SH-SY5Y (cell line): ENCODE data around the gene SORCS1.

Experiments used
- GATA2 ChIP-seq: IDR thresholded peaks from 2 replicates; pipeline ENCODE4 v1.6.1; 2011; ENCODE audit warnings: mild to moderate bottlenecking, low read depth, low read length
- GATA3 ChIP-seq: IDR thresholded peaks from 2 replicates; pipeline ENCODE4 v1.6.1; 2011; ENCODE audit warnings: low read depth, mild to moderate bottlenecking, low read length, moderate library complexity

The SORCS1 gene

GRCh38 chr10:107144490-107144889 is 20.0 kb downstream of the SORCS1 start:
- TF ChIP-seq GATA3: no peak
- TF ChIP-seq GATA2: no peak

DNA sequence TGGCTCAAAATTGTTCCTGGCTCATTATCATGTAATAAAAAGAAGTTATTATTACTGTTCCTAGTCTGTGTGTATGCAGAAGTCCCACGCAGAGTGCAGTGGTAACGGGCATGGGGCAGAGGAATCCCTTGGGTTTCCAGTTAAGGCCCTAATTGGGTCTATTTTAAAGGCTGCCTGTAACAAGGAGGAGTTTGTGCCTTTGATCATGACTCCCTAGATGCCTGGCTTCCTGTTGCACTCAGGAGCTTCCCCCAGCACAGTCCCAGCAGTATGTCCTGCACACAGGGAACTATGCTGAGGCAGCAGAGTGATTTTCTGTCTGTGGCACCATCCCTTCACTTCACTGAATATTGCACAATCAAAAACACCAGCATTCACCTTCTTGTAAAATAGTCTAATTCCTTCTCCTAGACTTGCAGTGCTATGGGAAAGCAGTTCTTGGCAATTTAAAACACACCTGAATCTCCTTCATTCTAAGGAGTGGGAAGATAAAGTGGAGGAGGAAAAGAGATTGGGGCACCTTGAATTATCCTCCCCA is 22.9 kb downstream of the SORCS1 start:
- no peak for TF ChIP-seq GATA3
- TF ChIP-seq GATA2: no peak

GRCh38 chr10:107139237-107139636 is 25.3 kb downstream of the SORCS1 start:
- TF ChIP-seq GATA3 (no peak), GATA2 (no peak)

DNA sequence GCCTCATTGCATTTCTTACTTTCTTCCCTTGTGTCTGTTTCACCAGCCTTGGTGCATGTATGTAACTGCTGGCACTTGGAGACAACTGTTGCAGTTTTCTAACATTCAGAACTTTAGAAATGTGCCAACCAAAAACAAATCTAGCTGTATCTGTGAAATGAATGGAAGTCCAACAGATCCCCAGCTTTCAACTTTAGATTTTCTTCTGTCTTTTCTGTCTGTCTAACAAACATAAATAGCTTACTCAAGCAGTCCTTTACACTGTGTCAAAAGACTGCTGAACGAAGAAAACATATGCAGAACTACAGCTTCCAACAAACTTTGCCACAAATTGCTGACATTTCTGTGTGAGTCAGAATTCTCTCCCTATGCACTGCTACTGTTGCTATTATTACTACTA is 30.9 kb downstream of the SORCS1 start:
- TF ChIP-seq GATA3 (no peak), GATA2 (no peak)

- TF ChIP-seq GATA2 (no peak), GATA3 (0 out of 2 replicates have a peak, but pooled peaks have one; percentile 7)
Measured at GRCh38 chr10:107129000-107129399, 35.5 kb downstream of the SORCS1 start.

GRCh38 chr10:107126512-107127065 is 37.9 kb downstream of the SORCS1 start:
- TF ChIP-seq GATA3: no peak
- no peak for TF ChIP-seq GATA2

DNA sequence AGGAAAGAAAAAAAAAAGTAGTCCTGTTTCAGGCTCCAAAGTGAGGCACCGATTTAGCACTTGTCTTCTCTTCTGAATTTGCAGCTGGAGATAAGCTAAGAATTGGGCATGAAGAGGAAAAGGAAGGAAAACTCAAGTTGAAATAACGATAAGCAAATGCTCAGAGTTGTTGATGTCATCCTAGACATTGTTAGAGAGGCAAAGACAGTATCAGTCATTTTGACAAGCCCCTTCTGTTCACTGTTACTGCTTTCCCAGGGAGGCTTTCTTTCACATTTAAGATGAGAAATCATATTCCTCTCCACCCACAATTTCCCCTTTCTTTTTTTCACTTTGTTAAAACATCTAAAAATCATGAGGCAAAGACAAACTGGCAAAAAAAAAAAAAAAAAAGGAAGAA is 41.8 kb downstream of the SORCS1 start:
- TF ChIP-seq GATA3 (no peak), GATA2 (no peak)

DNA sequence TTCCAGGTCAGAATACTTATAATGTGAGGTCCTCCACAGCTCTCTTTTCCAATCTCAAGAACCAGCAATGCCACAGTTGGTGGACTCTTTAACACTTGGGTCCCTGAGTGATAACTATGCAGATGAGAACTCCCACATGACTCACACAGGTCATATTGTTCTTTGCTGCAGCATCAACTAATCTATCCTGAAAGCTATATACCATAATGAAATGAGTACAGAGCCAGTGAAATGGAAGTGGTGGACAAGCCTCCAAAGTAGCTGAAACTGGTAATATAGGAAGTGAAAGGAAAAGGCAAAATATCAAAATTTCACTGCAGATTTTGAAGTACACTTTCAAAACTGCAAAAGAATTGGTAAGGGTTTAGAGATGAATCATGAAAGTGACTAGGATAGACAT is 45.6 kb downstream of the SORCS1 start:
- no peak for TF ChIP-seq GATA3
- no peak for TF ChIP-seq GATA2

DNA sequence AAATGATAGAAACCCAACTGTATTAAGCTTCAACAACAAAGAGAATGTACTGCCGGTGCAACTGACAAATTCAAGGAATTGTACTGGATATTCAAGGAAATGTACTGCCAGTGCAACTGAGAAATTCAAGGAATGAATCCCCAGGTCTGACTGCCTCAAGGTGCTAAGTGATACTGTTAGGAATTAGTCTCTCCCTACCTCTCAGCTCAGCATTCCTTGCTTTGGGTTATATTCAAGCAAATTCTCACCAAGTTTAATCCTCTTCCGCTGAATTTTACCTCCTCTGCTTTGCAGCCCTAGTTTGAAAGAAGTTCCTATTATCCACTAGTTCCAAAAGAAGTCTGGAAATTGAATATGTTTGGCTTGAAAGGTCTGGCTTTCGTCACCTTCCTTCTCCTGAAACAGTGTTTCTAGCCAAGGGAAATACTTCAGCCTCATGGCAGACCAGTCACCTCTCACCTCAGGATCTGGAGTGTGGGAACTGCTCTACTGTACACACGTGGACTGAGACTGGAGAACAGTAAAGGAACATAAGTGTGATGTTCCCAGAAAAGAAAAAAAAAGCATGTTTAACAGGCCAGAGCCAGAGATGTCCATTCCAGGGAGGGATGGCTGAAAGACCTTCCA is 60.4 kb downstream of the SORCS1 start:
- TF ChIP-seq GATA2: no peak
- no peak for TF ChIP-seq GATA3

DNA sequence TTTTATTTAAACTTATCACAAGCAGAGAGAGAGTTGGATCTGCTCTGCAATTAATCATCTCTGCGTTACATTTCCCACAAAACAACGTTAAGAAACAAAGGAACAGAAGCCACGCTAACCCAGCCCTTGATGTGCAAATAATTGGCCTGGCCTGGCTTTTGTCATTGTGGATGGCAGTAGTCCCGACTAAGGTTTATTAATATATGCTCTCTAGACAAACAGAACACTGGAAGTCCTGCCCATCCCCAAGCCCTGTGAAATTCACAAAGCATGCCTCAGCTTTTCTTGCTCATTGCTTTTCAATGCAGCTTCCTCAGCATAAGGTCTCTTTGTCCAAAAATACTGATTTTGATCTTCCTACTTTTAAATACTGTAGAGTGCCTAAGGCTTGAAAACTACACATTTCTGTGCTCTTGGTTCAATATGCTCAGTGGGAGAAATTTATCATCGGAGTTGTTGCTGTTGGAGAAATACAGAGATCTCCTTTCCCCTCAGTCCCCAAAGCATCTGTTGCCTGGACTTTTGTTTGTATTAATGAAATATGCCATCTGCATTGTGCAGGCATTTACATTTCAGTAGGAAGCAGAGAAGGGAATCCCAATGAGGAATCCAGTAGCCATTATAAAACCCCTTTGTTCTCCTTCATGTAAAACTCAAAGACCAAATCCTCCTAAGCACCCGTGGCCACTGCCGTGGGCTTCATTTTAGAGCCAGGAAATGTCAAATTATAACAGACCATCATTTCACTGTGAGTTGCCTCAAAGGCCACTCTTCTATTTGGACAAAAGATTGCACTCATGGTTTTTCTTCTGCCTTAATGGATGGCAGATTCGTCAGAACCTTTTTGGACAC is 61.1 kb downstream of the SORCS1 start:
- TF ChIP-seq GATA3: no peak
- no peak for TF ChIP-seq GATA2

DNA sequence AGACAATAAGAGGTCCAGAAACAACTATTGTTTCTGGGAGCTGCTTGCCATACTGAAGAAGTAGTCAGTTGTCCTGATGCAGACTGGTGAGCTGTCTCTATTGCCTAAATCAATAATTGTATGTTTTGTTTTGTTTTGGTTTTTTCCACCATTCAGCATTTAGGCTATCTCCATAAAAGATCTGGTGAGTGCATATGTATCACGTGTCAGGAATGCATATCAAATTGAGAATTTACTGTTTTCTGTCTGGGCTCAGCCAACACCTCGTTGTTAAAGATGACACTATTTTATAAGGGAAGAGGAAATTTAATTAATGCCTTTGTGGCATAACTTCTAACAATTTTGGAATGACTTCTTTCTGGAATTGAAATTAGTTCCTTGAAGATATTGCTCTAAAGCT is 66.2 kb downstream of the SORCS1 start:
- TF ChIP-seq GATA3 (no peak), GATA2 (no peak)

DNA sequence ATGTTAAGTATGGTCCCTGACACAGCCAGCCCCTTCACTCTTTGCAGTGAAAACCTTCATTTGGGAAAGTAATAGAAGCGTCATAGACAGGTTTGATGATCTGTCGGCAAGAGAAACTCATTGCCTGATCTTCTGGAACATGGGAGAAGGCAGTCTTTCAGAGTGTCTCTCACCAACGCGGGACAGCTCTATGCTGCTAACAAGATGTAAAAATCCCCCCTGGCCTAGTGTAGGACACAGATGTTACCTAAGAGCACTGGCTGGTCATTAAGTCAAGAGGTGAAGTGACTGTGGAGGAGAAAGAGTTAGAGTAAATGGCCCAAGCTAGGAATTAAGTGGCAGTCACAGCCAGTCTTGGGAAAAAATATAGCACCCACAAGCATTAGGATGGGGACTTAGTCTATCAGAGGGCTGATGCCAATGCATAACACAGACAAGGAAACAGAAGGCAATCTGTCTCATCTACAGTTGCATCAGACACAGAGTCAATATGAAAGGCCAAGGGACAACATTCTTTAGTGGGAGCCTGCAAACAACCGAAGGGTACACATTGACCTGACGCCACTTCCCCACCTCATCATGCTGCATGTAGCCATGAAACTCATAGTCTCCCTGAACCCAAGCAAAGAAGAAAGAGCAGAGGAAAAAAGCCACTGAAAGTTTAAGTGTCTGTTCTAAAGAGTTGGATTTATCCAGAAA is 69.5 kb downstream of the SORCS1 start:
- TF ChIP-seq GATA2 (no peak), GATA3 (no peak)

- TF ChIP-seq GATA3: no peak
- TF ChIP-seq GATA2: no peak
Measured at GRCh38 chr10:107092321-107092720, 72.2 kb downstream of the SORCS1 start.

GRCh38 chr10:107091126-107091525 is 73.4 kb downstream of the SORCS1 start:
- TF ChIP-seq GATA3: no peak
- TF ChIP-seq GATA2: no peak
